GM19351 (cell line): ENCODE data around the gene MAPKAPK3.
A peak's percentile ranks its signal among the peaks of the same experiment; 100 is the strongest.

Source experiments
- ATAC-seq: cut with Tn5 transposase; IDR thresholded peaks from one replicate; pipeline ENCODE4 v1.9.1; 2021; ENCODE audit warnings: mild to moderate bottlenecking, moderate library complexity; ENCODE audit not compliant: unreplicated experiment

The MAPKAPK3 gene

GRCh38 chr3:50587373-50587772, 29.6 kb upstream of the MAPKAPK3 start:
- ATAC-seq, result no peak

DNA sequence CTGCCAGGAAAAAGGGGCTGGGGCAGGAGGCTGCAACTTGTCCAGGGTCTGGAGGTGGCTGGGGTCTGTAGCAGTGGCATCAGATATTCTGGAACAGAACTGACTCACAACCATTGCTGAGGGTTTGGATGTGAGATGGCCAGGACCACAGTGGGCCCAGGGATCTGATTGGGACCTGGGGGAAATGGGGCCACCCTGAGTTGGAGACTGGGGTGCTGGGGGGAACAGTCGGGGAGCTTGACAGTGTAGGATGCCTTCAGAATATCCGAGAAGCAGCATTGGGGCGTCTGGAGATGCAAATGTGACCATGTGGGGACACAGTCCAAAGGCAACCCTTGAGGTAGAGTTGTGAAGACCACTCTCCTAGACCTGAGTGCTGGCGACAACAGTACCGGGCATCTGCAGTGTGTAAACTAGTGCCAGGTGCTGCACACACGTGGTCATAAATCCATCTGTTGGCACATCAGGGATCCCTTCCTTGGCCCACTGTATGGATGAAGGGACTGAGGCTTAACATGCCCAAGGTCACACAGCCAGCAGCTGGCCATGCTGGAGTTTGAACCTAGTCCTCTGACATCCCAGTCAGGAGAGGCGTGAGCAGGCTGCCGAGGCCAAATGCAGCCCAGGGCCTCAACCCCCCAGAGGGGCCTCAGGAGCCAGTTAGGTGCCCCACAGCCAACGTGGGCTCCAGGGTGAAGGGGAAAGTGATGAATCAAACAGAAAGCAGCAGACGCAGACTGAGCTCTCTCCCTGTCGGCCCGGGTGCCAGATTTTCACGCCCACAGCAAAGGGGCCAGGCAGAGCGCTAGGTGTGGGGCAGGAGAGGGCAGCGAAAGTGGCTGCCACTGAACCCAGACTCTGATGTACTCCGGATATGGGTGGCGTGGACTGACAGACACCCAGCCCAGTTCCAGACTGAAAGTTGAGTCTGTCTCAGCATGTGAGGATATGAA, 28.9 kb upstream of the MAPKAPK3 start:
- ATAC-seq, result no peak

DNA sequence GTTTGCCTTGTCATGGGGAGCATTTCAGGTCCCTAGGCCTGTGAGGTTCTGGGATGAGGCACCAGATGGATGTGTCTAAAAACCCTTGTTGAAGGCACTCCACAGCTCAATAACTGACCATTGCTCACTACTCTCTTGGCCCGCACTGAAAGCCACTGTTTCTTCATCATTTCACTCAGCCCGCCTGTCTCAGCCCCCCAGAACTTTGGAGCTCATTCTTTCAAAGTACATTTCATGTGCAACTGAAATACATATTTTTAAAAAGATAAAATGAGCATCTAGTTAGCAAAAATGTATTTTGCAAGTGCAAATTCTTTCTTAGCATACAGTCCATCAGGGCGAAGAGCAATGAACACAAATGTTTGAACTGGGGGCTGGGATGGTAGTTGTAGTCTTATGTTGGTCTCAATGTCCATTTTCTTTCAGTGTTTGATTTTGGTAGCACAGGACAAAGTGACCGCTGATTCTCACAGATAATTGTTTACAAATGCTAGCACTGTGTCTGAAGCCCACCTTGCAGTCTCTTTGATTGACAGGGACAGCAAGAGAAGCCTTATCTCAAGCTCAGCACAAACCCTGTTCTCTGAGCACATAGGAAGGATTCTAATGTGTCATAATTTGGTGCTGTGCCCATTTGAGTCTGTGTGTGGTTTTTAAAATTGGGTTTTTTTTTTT, 28.1 kb upstream of the MAPKAPK3 start:
- no peak for ATAC-seq

GRCh38 chr3:50591196-50591741, 25.7 kb upstream of the MAPKAPK3 start:
- peak; percentile 9 for ATAC-seq

GRCh38 chr3:50592568-50592967, 24.4 kb upstream of the MAPKAPK3 start:
- ATAC-seq, result no peak

DNA sequence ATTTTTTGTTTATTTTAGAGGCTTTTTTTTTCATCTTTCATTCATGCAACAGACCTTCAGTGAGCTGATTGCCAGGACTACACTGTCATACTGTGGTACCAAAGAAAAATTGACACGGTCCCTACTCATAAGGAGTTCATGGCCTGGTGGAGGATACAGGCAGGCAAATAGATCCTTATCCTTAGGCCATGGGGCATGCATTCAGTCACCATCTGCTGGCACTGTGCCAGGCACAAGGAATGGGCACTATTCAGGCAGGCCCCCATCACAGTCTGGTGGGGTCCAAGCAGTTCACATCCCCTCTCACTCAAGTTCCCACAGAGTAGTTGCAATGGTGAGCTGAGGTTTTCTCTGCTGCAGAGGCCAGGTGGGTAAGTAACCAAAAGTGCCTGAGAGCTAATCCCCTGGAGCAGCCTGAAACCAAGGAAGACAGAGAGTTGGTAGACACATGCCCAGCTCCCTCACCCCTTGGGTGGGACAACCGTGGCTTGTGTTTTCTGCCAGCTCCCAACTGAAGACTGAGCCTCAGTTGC, 22.6 kb upstream of the MAPKAPK3 start:
- ATAC-seq, result no peak

GRCh38 chr3:50599115-50599715, 17.7 kb upstream of the MAPKAPK3 start:
- ATAC-seq, result no peak

GRCh38 chr3:50599716-50600118, 17.2 kb upstream of the MAPKAPK3 start:
- ATAC-seq, result no peak

DNA sequence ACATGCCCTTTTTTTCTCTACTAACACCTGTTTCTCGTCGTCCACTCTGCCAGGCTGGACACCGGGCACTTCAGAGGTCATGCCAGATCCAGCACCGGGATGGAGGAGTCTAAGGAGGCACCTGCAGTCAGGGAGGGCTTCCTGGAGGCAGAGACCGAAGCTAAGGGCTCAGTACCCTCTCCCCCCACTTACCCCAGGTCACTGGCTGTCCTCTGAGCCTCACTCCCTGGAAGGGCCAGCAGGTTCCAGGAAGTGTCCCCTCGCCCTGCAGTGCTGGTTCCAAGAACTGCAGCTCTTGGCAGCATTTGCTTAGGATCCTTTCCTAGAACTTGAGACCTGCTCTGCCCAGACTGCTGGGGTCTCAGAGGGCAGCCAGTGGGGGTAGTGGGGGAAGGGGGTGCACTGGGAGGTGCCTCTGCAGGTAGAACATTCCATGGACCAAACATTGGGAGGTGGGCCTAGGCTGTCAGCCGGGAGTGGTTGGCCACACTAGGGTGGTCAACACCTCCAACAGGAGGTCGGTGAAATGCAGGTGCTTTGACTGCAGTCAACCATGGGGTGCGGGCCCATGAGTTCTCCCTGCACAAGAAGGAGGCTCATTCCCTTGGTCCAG, 16.7 kb upstream of the MAPKAPK3 start:
- ATAC-seq, result no peak

- ATAC-seq, result no peak
Measured at GRCh38 chr3:50600841-50601591, 15.9 kb upstream of the MAPKAPK3 start.

DNA sequence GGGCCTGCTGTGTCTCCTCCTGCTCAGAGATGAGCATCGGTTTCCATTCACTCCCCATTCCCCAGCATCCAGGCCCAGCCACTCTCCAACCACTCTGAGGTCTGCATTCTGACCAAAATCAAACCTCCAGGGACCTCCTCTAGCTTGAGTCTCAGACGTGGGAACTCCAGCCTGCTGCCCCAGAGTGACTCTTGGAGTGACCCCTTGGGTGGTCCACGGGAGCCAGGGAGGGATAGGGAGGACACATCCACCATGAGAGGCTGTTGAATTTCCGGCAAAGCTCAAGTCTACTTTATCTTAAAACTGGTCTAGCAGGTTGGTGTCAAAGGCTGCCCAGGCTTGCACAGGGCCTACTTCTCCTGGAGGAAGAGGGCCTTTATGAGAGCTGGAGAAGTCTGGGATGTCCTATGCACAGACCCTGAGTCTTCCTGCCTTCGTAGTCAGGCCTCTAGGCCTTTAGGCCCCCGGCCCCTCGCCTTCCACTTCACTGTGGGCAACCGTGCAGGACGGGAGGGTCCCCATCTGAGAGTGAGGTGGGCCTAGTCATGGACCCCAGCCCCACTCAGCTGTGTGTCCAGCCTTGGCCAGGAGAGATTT, 14.3 kb upstream of the MAPKAPK3 start:
- no peak for ATAC-seq

- ATAC-seq, result no peak
Measured at GRCh38 chr3:50603261-50604109, 13.5 kb upstream of the MAPKAPK3 start.

- ATAC-seq, result no peak
Measured at GRCh38 chr3:50604110-50604621, 12.8 kb upstream of the MAPKAPK3 start.

- no peak for ATAC-seq
Measured at GRCh38 chr3:50604628-50605588, 12.0 kb upstream of the MAPKAPK3 start.

- no peak for ATAC-seq
Measured at GRCh38 chr3:50605901-50606326, 11.0 kb upstream of the MAPKAPK3 start.

DNA sequence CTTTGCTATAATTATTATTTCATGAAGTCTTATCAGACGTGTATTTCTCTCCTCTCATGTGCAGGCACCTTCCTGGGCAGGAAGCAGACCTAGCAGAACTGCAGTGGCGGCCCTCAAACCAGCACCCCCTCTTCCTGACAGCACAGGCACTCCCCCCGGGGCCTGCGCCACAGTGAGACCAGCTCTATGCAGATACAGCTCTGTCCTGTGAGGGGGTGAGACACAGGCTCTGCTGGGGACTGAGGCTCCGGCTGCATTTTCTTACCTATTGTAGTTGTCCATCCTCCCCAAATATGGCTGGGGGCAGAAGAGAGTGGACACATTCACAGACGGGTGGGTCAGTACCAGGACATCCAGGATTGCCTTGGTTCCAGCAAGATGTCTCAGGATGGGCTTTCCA, 10.4 kb upstream of the MAPKAPK3 start:
- no peak for ATAC-seq
